Endothelial cell of umbilical vein (primary cell): Measurements from ENCODE around the gene SIGLEC10. TPM values are rescaled to one million over a fixed set of nuclear protein-coding genes. Genes with fewer than 3 reads are reported as not detected.

Experiments used
- BruUV-seq: library from RNA; stranded (reverse); fragments of 400-500 nt; replicated peaks from 2 replicates; lab custom pipeline; 2021; lab: Mats Ljungman, UMichigan
- CTCF ChIA-PET: fragments of 300-600, 350-600 bp; sonication (Branson Sonifier 250); formaldehyde crosslinking; loops from one replicate; lab custom pipeline; 2021; ENCODE audit warnings: antibody characterized with exemption, inconsistent platforms; lab: Charles Lee
- POLR2A ChIA-PET: fragments of 300-600, 350-600 bp; sonication (Branson Sonifier 250); formaldehyde crosslinking; loops from one replicate; lab custom pipeline; 2021; ENCODE audit warnings: antibody characterized with exemption, inconsistent platforms; lab: Charles Lee
- DNase-seq: peaks from one replicate; pipeline ENCODE4 v3.0.0-alpha.2; 2011; ENCODE audit warnings: low read depth, low spot score
- FAIRE-seq: peaks from 2 replicates; lab custom pipeline; 2011; peaks lifted over from hg19 to GRCh38; lab: Jason Lieb, UNC
- H2AFZ ChIP-seq: 2 replicates; pipeline ENCODE4 v1.6.0; 2012; ENCODE audit warnings: low read depth, low read length, control low read depth, inconsistent platforms
- H3K27ac ChIP-seq: 2 replicates; pipeline ENCODE4 v1.5.1; 2011; ENCODE audit warnings: low read depth, mild to moderate bottlenecking, control low read depth, low read length, moderate library complexity; ENCODE audit not compliant: insufficient read depth
- H3K27me3 ChIP-seq, 2 experiments: 2 replicates each; pipeline versions ENCODE4 v1.6.0 to v1.6.1; 2011; ENCODE audit warnings: low read length in 2 of 2, mixed read lengths in 1 of 2; ENCODE audit not compliant: control insufficient read depth in 2 of 2, insufficient read depth in 2 of 2
- H3K36me3 ChIP-seq, 2 experiments: 2 replicates in 1 of 2; 3 replicates in 1 of 2; pipeline ENCODE4 v1.5.1; 2011; ENCODE audit warnings: low read length in 2 of 2, mild to moderate bottlenecking in 1 of 2, moderate library complexity in 1 of 2; ENCODE audit not compliant: control insufficient read depth in 2 of 2, insufficient read depth in 2 of 2; ENCODE audit errors: extremely low read depth in 1 of 2
- H3K4me1 ChIP-seq: 3 replicates; pipeline ENCODE4 v1.5.1; 2011; ENCODE audit warnings: mild to moderate bottlenecking, low read length; ENCODE audit not compliant: control insufficient read depth, insufficient read depth; ENCODE audit errors: extremely low read depth
- H3K4me2 ChIP-seq: 2 replicates; pipeline ENCODE4 v1.6.1; 2011; ENCODE audit warnings: low read length, control low read depth, mixed read lengths; ENCODE audit not compliant: insufficient read depth
- H3K4me3 ChIP-seq, 3 experiments: fragments of 200-600 bp in 1 of 3; sonication (generic), shearing (Covaris generic) in 1 of 3; replicated peaks in 1 of 3; 2 replicates each; pipeline ENCODE4 v1.5.1; 2011 to 2016; ENCODE audit warnings: control low read depth in 3 of 3, low read length in 3 of 3, mild to moderate bottlenecking in 2 of 3, inconsistent platforms in 1 of 3, low read depth in 1 of 3, moderate library complexity in 1 of 3; ENCODE audit not compliant: insufficient read depth in 1 of 3
- H3K79me2 ChIP-seq: 2 replicates; pipeline ENCODE4 v1.6.0; 2012; ENCODE audit warnings: low read length, inconsistent platforms; ENCODE audit not compliant: control insufficient read depth, insufficient read depth
- H3K9ac ChIP-seq: replicated peaks from 2 replicates; pipeline ENCODE3; 2011; ENCODE audit warnings: low read length, control low read depth; ENCODE audit not compliant: insufficient read depth; ENCODE audit errors: extremely low read depth
- H3K9me1 ChIP-seq: replicated peaks from 3 replicates; pipeline ENCODE4 v1.6.0; 2011; ENCODE audit warnings: mild to moderate bottlenecking, low read length; ENCODE audit not compliant: control insufficient read depth, insufficient read depth; ENCODE audit errors: extremely low read depth
- H3K9me3 ChIP-seq: replicated peaks from 2 replicates; pipeline ENCODE4 v1.5.1; 2012; ENCODE audit warnings: low read length, inconsistent platforms; ENCODE audit not compliant: control insufficient read depth, insufficient read depth
- H4K20me1 ChIP-seq: replicated peaks from 2 replicates; pipeline ENCODE3; 2011; ENCODE audit warnings: mild to moderate bottlenecking, low read length; ENCODE audit not compliant: control insufficient read depth, insufficient read depth; ENCODE audit errors: extremely low read depth
- CTCF ChIP-seq, 2 donors: IDR thresholded peaks; 1 replicate in 1 of 2; 2 replicates in 1 of 2; pipeline ENCODE4 v1.5.1; 2011; ENCODE audit warnings: low read length in 2 of 2, mild to moderate bottlenecking in 2 of 2, moderate library complexity in 2 of 2, control low read depth in 1 of 2, inconsistent platforms in 1 of 2, low read depth in 1 of 2; ENCODE audit not compliant: insufficient read depth in 1 of 2; ENCODE audit errors: extremely low read depth in 1 of 2
- EZH2 ChIP-seq: IDR thresholded peaks from 2 replicates; pipeline ENCODE4 v1.6.1; 2012; ENCODE audit warnings: borderline replicate concordance, low read depth, mild to moderate bottlenecking, moderate library complexity, low read length, inconsistent platforms; ENCODE audit not compliant: severe bottlenecking
- FOS ChIP-seq: IDR thresholded peaks from 2 replicates; pipeline ENCODE4 v1.6.1; 2011; ENCODE audit warnings: mild to moderate bottlenecking, low read length, moderate library complexity, borderline replicate concordance; ENCODE audit not compliant: insufficient read depth
- POLR2AphosphoS5 ChIP-seq: IDR thresholded peaks from 2 replicates; pipeline ENCODE4 v1.6.1; 2012; ENCODE audit warnings: low read depth, mild to moderate bottlenecking, control low read depth, low read length, moderate library complexity; ENCODE audit not compliant: insufficient read depth
- dilution Hi-C: fragments of 300-500 bp; cut with MboI; formaldehyde crosslinking; loops from one replicate; pipeline ENCODE4 v1.15.0; 2019; ENCODE audit warnings: low sequenced_read_pairs; ENCODE audit not compliant: extremely low pct_ligation_motif_present
- intact Hi-C: fragments of 100-400 bp; cut with micrococcal nuclease; formaldehyde crosslinking; loops from one replicate; pipeline ENCODE4 v1.10.0; 2022
- polyA plus RNA-seq, 4 experiments: library from polyadenylated mRNA; depleted of rRNA in 3 of 4; stranded (reverse) in 3 of 4; unstranded in 1 of 4; fragments of >200 nt; gene quantifications; 2 replicates each; pipeline versions ENCODE4 v1.2.1 to v1.2.3, GENCODE V29; 2011 to 2012; ENCODE audit warnings: missing spikeins in 1 of 4
- total RNA-seq: library from RNA; stranded (reverse); gene quantifications from 2 replicates; pipeline ENCODE4 v1.2.3, GENCODE V29; 2021
- TF ChIP-seq, protein P1 (sequence below): IDR thresholded peaks from 2 replicates; pipeline ENCODE4 v1.6.1; 2011; ENCODE audit not compliant: insufficient read depth, insufficient read length

Gene SIGLEC10
- total and polyA plus RNA-seq, 2 donors (not counting 3 experiments of a cell fraction or from before 2014, with no cell fraction given) = not detected

DNA sequence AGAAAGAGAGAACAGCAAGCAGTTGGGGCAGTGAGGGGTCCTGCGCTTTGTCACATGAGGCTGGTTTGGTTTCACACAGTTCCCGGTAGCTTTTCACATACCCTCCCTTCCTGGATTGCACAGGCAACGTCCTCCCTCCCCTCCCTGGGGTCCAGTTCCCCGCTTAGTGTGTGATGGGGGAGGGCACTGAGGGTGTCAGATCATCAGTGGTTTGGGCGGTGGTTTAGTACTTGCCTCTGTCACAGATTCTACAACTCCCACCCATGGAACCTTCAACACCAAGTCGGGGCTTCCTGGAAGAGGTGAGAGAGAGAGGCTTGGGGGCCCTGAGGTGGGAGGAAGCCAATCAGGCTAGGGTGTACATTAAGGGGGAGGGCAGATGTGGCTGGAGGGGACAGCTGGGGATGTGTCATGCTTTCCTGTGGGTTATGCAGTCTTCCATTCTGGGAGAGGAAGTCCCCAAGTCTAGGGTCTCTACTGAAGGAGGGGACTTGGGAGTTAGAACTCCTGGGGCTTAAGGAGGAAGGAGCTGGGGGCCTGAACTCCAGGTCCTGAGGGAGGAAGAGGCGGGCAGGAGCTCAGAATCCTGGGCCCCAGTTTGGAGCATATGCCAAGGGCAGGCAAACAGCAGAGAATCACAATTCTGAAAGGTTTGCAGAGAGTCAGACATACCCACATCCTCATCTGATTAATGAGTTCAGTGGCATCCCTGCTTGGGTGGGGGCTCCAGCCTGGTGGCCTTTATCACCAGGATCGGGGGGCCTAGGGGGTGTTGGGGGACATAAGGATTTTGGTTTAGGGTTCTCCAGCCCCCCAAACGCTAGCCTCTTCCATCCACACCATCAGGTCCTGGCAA, 44.6 kb downstream of the SIGLEC10 start, which contains the start of gene NKG7:
Gene NKG7, minus strand, starts transcription at position 6 of the 856 bp plus-strand sequence. CDS start 119 bp downstream, outside the sequence.
- dilution Hi-C loops = no loop called here
- TF ChIP-seq POLR2AphosphoS5 (no peak), EZH2 (no peak), FOS (no peak), CTCF (IDR thresholded peaks at IDR 0.05; ENCODE audit: extremely low read depth in 1 of 2, insufficient read depth in 1 of 2, low read depth in 1 of 2, low read length in 2 of 2) (no peak)
- TF ChIP-seq, protein P1, sequence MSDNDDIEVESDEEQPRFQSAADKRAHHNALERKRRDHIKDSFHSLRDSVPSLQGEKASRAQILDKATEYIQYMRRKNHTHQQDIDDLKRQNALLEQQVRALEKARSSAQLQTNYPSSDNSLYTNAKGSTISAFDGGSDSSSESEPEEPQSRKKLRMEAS = no peak
- POLR2A ChIA-PET = no interaction called here

More for the DNA sequence above, 44.6 kb downstream of the SIGLEC10 start, which contains the start of gene NKG7:
- Histone ChIP-seq H3K4me1 (no peaks in the 10 kb centered on the region), H3K27ac (no peak within 1 kb of the TSS), H4K20me1 (no peaks in the 10 kb centered on the region), H2AFZ (no peak within 1 kb of the TSS), H3K79me2 (no peaks in the 10 kb centered on the region), H3K9ac (no peak within 1 kb of the TSS), H3K9me1 (no peaks in the 10 kb centered on the region), H3K4me2 (no peak within 1 kb of the TSS), H3K36me3 (no peaks in the 10 kb centered on the region), H3K4me3 (no peak within 1 kb of the TSS), H3K27me3 (no peaks in the 10 kb centered on the region), H3K9me3 (no peaks in the 10 kb centered on the region)
- CTCF ChIA-PET = interaction anchor here (1.0 to 1.3 kb wide), 2 partner anchors 8 to 44 kb away, joined by 3 read pairs; partner anchors contain the start of gene SIGLEC10
- intact Hi-C loops = no loop called here
- DNase-seq (no peak), FAIRE-seq (no peak)
- no TSS peak for BruUV-seq
